Naive thymus-derived CD4-positive, alpha-beta T cell (primary cell): ENCODE data around the gene GRIA4. TPM values are rescaled to one million over a fixed set of nuclear protein-coding genes. Genes with fewer than 3 reads are reported as not detected.

Experiments used
- ATAC-seq: fragments of 150-1000 bp; cut with Tn5 transposase; 2 replicates; pipeline ENCODE4 v1.10.0; 2021; ENCODE audit warnings: mild to moderate bottlenecking, moderate library complexity
- CTCF ChIA-PET: fragments of 350-600 bp; sonication (Branson Sonifier 250); formaldehyde crosslinking; loops from one replicate; lab custom pipeline; 2021; ENCODE audit warnings: antibody characterized with exemption; lab: Charles Lee
- POLR2A ChIA-PET: fragments of 350-600 bp; sonication (Branson Sonifier 250); formaldehyde crosslinking; loops from one replicate; lab custom pipeline; 2021; ENCODE audit warnings: antibody characterized with exemption, inconsistent platforms; lab: Charles Lee
- DNase-seq, 9 donors: peaks; one replicate each; pipeline versions ENCODE4 v3.0.0 to v3.0.0-alpha.2; 2020 to 2022; ENCODE audit warnings: mixed read lengths in 1 of 9
- H3K27ac ChIP-seq: one replicate; pipeline ENCODE4 v1.7.0; 2013; ENCODE audit warnings: mild to moderate bottlenecking, low read depth, low read length, moderate library complexity
- H3K27me3 ChIP-seq, 2 donors: one replicate each; pipeline ENCODE4 v1.7.0; 2013; ENCODE audit warnings: low read length in 2 of 2, mild to moderate bottlenecking in 2 of 2, moderate library complexity in 2 of 2; ENCODE audit not compliant: control insufficient read depth in 2 of 2, insufficient read depth in 2 of 2
- H3K36me3 ChIP-seq, 3 experiments: 1 replicate in 2 of 3; 2 replicates in 1 of 3; pipeline ENCODE4 v1.7.0; 2013; ENCODE audit warnings: low read length in 3 of 3, mild to moderate bottlenecking in 3 of 3, moderate library complexity in 1 of 3; ENCODE audit not compliant: insufficient read depth in 3 of 3, control insufficient read depth in 2 of 3
- H3K4me1 ChIP-seq, 2 donors: one replicate each; pipeline ENCODE4 v1.7.0; 2013; ENCODE audit warnings: low read length in 2 of 2, mild to moderate bottlenecking in 2 of 2, moderate library complexity in 1 of 2; ENCODE audit not compliant: control insufficient read depth in 2 of 2, insufficient read depth in 2 of 2
- H3K4me3 ChIP-seq: 2 replicates; pipeline ENCODE4 v1.7.0; 2013; ENCODE audit warnings: mild to moderate bottlenecking, low read length
- H3K9me3 ChIP-seq, 3 experiments: 1 replicate in 2 of 3; 2 replicates in 1 of 3; pipeline ENCODE4 v1.7.0; 2013; ENCODE audit warnings: low read length in 3 of 3; ENCODE audit not compliant: control insufficient read depth in 2 of 3
- H3K27ac Mint-ChIP-seq, 9 donors: one replicate each; pipeline ENCODE4 v1.8.0; 2020 to 2022; ENCODE audit warnings: mixed read lengths in 9 of 9, mild to moderate bottlenecking in 8 of 9, moderate library complexity in 5 of 9, inconsistent platforms in 2 of 9
- H3K27me3 Mint-ChIP-seq, 5 donors: one replicate each; pipeline ENCODE4 v1.8.0; 2021 to 2022; ENCODE audit warnings: mixed read lengths in 5 of 5, mild to moderate bottlenecking in 1 of 5
- H3K36me3 Mint-ChIP-seq, 5 donors: one replicate each; pipeline ENCODE4 v1.8.0; 2020 to 2022; ENCODE audit warnings: mixed read lengths in 5 of 5, mild to moderate bottlenecking in 3 of 5, inconsistent platforms in 1 of 5
- H3K4me1 Mint-ChIP-seq, 7 donors: one replicate each; pipeline ENCODE4 v1.8.0; 2020 to 2022; ENCODE audit warnings: mixed read lengths in 7 of 7, mild to moderate bottlenecking in 3 of 7, inconsistent platforms in 1 of 7
- H3K4me3 Mint-ChIP-seq, 10 donors: one replicate each; pipeline ENCODE4 v1.8.0; 2020 to 2022; ENCODE audit warnings: mild to moderate bottlenecking in 10 of 10, mixed read lengths in 10 of 10, moderate library complexity in 6 of 10, inconsistent platforms in 2 of 10
- H3K9me3 Mint-ChIP-seq, 11 donors: one replicate each; pipeline ENCODE4 v1.8.0; 2020 to 2022; ENCODE audit warnings: mixed read lengths in 11 of 11, mild to moderate bottlenecking in 4 of 11, inconsistent platforms in 1 of 11, moderate library complexity in 1 of 11
- intact Hi-C, 2 donors: fragments of 100-400 bp; cut with micrococcal nuclease; formaldehyde crosslinking; loops; one replicate each; pipeline ENCODE4 v1.15.1; 2023
- polyA plus RNA-seq, 2 donors: library from polyadenylated mRNA; unstranded; fragments of 300-500 nt; fragmentation: Illumina TruSeq; gene quantifications; one replicate each; pipeline ENCODE4 v1.2.3, GENCODE V29; 2021
- total RNA-seq, 6 experiments: library from RNA in 5 of 6; stranded (reverse) in 5 of 6; gene quantifications; 1 replicate in 5 of 6; 2 replicates in 1 of 6; pipeline ENCODE4 v1.2.3 and lab custom pipeline; 2021 to 2026

GRIA4 gene
- total and polyA plus RNA-seq, 7 experiments from 2014 or later, result not detected

- Mint-ChIP-seq H3K9me3 (peaks cover 0 to 8% (median 0%) of the 10 kb centered on the region in 11 donors), H3K27me3 (peaks cover 0 to 6% (median 0%) of the 10 kb centered on the region in 5 donors), H3K4me3 (no peak overlapping the region), H3K4me1 (no peaks in the 10 kb centered on the region), H3K27ac (no peak overlapping the region), H3K36me3 (no peaks in the 10 kb centered on the region)
- no peak for ATAC-seq
- DNase-seq, result no peak
- Histone ChIP-seq H3K4me3 (no peak overlapping the region), H3K4me1 (no peaks in the 10 kb centered on the region), H3K27ac (no peak overlapping the region), H3K27me3 (no peaks in the 10 kb centered on the region), H3K9me3 (no peaks in the 10 kb centered on the region), H3K36me3 (no peaks in the 10 kb centered on the region)
- intact Hi-C loops, result no loop called here
- ChIA-PET POLR2A (no interaction called here), CTCF (no interaction called here)
These were observed 131.7 kb downstream of the GRIA4 start for GRCh38 chr11:105741488-105742020.

- ATAC-seq, result no peak
- POLR2A ChIA-PET, result no interaction called here
- H3K36me3 ChIP-seq, result no peaks in the 10 kb centered on the region
- H3K4me1 ChIP-seq, result no peaks in the 10 kb centered on the region
- no peaks in the 10 kb centered on the region for H3K27me3 ChIP-seq
- DNase-seq, result no peak
- intact Hi-C loops, result no loop called here
- CTCF ChIA-PET, result no interaction called here
- no peaks in the 10 kb centered on the region for H3K9me3 ChIP-seq
- H3K27ac ChIP-seq, result no peak overlapping the region
- no peaks in the 10 kb centered on the region for H3K36me3 Mint-ChIP-seq
- no peaks in the 10 kb centered on the region for H3K4me1 Mint-ChIP-seq
- no peak overlapping the region for H3K4me3 Mint-ChIP-seq
- H3K4me3 ChIP-seq, result no peak overlapping the region
- peaks cover 0 to 5% (median 0%) of the 10 kb centered on the region in 5 donors for H3K27me3 Mint-ChIP-seq
- H3K9me3 Mint-ChIP-seq, result peaks cover 0 to 7% (median 0%) of the 10 kb centered on the region in 11 donors
- H3K27ac Mint-ChIP-seq, result no peak overlapping the region
These were observed 144.4 kb downstream of the GRIA4 start for GRCh38 chr11:105754260-105754659.

DNA sequence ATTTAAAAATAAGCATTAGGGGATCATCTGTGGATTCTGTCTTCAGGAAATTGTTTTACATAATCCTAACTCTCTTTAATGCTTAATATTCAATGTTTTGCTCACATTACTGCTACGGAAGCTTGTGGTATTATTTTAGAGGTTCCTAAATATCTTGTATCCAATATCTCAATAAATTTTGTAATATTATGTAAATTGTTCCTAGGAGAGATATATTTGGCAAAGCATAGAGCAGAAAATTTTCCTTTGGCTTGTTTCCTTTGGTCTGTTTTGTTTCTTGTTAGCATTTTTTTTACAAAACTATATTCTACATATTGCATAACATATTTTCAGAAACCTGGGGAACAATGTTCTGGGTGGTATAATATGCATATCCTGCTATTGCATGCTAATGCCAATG lies 144.8 kb downstream of the GRIA4 start:
- H3K27me3 Mint-ChIP-seq, result peaks cover 0 to 5% (median 0%) of the 10 kb centered on the region in 5 donors
- H3K9me3 Mint-ChIP-seq, result peaks cover 0 to 7% (median 0%) of the 10 kb centered on the region in 11 donors
- Histone ChIP-seq H3K27me3 (no peaks in the 10 kb centered on the region), H3K36me3 (no peaks in the 10 kb centered on the region), H3K9me3 (no peaks in the 10 kb centered on the region), H3K27ac (no peak overlapping the region), H3K4me3 (no peak overlapping the region), H3K4me1 (no peaks in the 10 kb centered on the region)
- no peaks in the 10 kb centered on the region for H3K4me1 Mint-ChIP-seq
- no peak overlapping the region for H3K27ac Mint-ChIP-seq
- CTCF ChIA-PET, result no interaction called here
- no peaks in the 10 kb centered on the region for H3K36me3 Mint-ChIP-seq
- ATAC-seq, result no peak
- POLR2A ChIA-PET, result no interaction called here
- intact Hi-C loops, result no loop called here
- no peak for DNase-seq
- no peak overlapping the region for H3K4me3 Mint-ChIP-seq

- no peaks in the 10 kb centered on the region for H3K36me3 Mint-ChIP-seq
- intact Hi-C loops, result no loop called here
- no peaks in the 10 kb centered on the region for H3K4me1 Mint-ChIP-seq
- ATAC-seq, result no peak
- ChIA-PET CTCF (no interaction called here), POLR2A (no interaction called here)
- Histone ChIP-seq H3K9me3 (no peaks in the 10 kb centered on the region), H3K36me3 (no peaks in the 10 kb centered on the region), H3K27ac (no peak overlapping the region), H3K27me3 (no peaks in the 10 kb centered on the region), H3K4me3 (no peak overlapping the region), H3K4me1 (no peaks in the 10 kb centered on the region)
- H3K27ac Mint-ChIP-seq, result no peak overlapping the region
- no peak for DNase-seq
- H3K4me3 Mint-ChIP-seq, result no peak overlapping the region
- peaks cover 0 to 7% (median 0%) of the 10 kb centered on the region in 11 donors for H3K9me3 Mint-ChIP-seq
- H3K27me3 Mint-ChIP-seq, result peaks cover 0 to 5% (median 0%) of the 10 kb centered on the region in 5 donors
These were observed 147.2 kb downstream of the GRIA4 start for GRCh38 chr11:105757107-105757506.

- no peak overlapping the region for H3K4me3 Mint-ChIP-seq
- POLR2A ChIA-PET, result no interaction called here
- CTCF ChIA-PET, result no interaction called here
These were observed 153.7 kb downstream of the GRIA4 start for GRCh38 chr11:105763594-105763993.

DNA sequence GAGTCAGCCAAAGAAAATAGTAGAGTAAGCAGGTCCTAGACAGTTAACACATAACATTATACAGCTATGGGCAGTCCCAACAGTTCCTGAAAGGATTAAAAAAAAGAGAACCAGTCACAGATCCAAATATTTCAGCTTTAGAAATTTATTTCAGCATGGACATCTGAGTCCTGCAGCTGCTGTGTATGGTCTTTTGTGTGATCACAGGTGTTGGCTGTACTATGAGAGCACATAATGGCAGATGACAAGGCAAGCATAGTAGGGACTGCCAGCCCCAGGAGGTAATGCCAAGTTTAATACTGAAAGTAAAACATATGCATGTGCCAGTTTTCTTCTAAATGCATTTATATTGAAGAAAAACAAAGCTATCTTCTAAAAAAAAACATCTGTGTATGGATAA lies 158.1 kb downstream of the GRIA4 start:
- Histone ChIP-seq H3K4me1 (no peaks in the 10 kb centered on the region), H3K36me3 (no peaks in the 10 kb centered on the region), H3K4me3 (no peak overlapping the region), H3K9me3 (no peaks in the 10 kb centered on the region), H3K27ac (no peak overlapping the region), H3K27me3 (no peaks in the 10 kb centered on the region)
- Mint-ChIP-seq H3K27me3 (peaks cover 0 to 17% (median 6%) of the 10 kb centered on the region in 5 donors), H3K4me1 (no peaks in the 10 kb centered on the region), H3K4me3 (no peak overlapping the region), H3K36me3 (no peaks in the 10 kb centered on the region), H3K27ac (no peak overlapping the region), H3K9me3 (peaks cover 0 to 6% (median 0%) of the 10 kb centered on the region in 11 donors)
- intact Hi-C loops, result no loop called here
- ChIA-PET CTCF (no interaction called here), POLR2A (no interaction called here)
- no peak for DNase-seq
- no peak for ATAC-seq

More at GRCh38 chr11:105763594-105763993, 153.7 kb downstream of the GRIA4 start:
- no peak for ATAC-seq
- H3K9me3 ChIP-seq, result no peaks in the 10 kb centered on the region
- no peak overlapping the region for H3K27ac ChIP-seq
- H3K4me3 ChIP-seq, result no peak overlapping the region
- Mint-ChIP-seq H3K27ac (no peak overlapping the region), H3K4me1 (no peaks in the 10 kb centered on the region), H3K9me3 (peaks cover 0 to 7% (median 0%) of the 10 kb centered on the region in 11 donors), H3K27me3 (peaks cover 0 to 8% (median 6%) of the 10 kb centered on the region in 5 donors), H3K36me3 (no peaks in the 10 kb centered on the region)
- intact Hi-C loops, result no loop called here
- no peaks in the 10 kb centered on the region for H3K27me3 ChIP-seq
- DNase-seq, result no peak
- no peaks in the 10 kb centered on the region for H3K36me3 ChIP-seq
- no peaks in the 10 kb centered on the region for H3K4me1 ChIP-seq

DNA sequence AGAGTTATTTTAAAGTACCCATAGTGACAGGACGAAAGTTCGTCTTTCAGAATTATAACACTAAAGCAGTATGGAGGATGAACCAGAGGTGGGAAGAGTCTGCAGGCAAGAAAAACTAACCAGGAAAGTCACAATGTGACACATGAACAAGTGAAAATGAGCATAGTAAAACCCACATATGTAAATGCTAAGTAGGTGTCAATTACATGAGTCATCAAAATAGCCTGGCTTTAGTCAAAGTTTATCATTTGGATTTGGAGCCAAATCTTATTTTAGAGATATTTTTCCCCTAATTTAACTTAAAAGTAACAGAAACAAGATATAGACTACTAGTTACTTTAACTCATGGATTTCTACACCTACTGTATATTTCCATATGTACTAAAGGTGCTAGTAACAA lies 159.8 kb downstream of the GRIA4 start:
- Histone ChIP-seq H3K36me3 (no peaks in the 10 kb centered on the region), H3K4me1 (no peaks in the 10 kb centered on the region), H3K4me3 (no peak overlapping the region), H3K9me3 (no peaks in the 10 kb centered on the region), H3K27ac (no peak overlapping the region), H3K27me3 (no peaks in the 10 kb centered on the region)
- H3K36me3 Mint-ChIP-seq, result no peaks in the 10 kb centered on the region
- H3K27me3 Mint-ChIP-seq, result peaks cover 0 to 17% (median 6%) of the 10 kb centered on the region in 5 donors
- DNase-seq (no peak), ATAC-seq (no peak)
- intact Hi-C loops, result no loop called here
- POLR2A ChIA-PET, result no interaction called here
- H3K4me1 Mint-ChIP-seq, result no peaks in the 10 kb centered on the region
- H3K9me3 Mint-ChIP-seq, result peaks cover 0 to 6% (median 0%) of the 10 kb centered on the region in 11 donors
- H3K27ac Mint-ChIP-seq, result no peak overlapping the region
- no peak overlapping the region for H3K4me3 Mint-ChIP-seq
- CTCF ChIA-PET, result no interaction called here
